Stimulated activated effector memory CD8-positive, alpha-beta T cell treated with anti-CD3 and anti-CD28 coated beads, Interleukin-12 subunit alpha, Interleukin-12 subunit beta, amount 100 ng/mL, for 72 hours (primary cell): ENCODE data around the gene ADAMTS4.
A peak's percentile ranks its signal among the peaks of the same experiment; 100 is the strongest.

Experiments
- ATAC-seq: fragments of 150-1000 bp; cut with Tn5 transposase; 2 replicates; pipeline ENCODE4 v1.10.0; 2021
- DNase-seq, 2 donors: peaks; one replicate each; pipeline ENCODE4 v3.0.0; 2021 to 2022; ENCODE audit warnings: low spot score in 2 of 2
- H3K27ac Mint-ChIP-seq: one replicate; pipeline ENCODE4 v1.8.0; 2022; ENCODE audit warnings: mild to moderate bottlenecking, mixed read lengths
- H3K36me3 Mint-ChIP-seq: one replicate; pipeline ENCODE4 v1.8.0; 2022; ENCODE audit warnings: mild to moderate bottlenecking, mixed read lengths
- H3K4me1 Mint-ChIP-seq: one replicate; pipeline ENCODE4 v1.8.0; 2022; ENCODE audit warnings: mixed read lengths
- H3K4me3 Mint-ChIP-seq: one replicate; pipeline ENCODE4 v1.8.0; 2022; ENCODE audit warnings: mild to moderate bottlenecking, mixed read lengths
- H3K9me3 Mint-ChIP-seq: one replicate; pipeline ENCODE4 v1.8.0; 2022; ENCODE audit warnings: mixed read lengths

The ADAMTS4 gene

GRCh38 chr1:161172776-161173376, 26.0 kb downstream of the ADAMTS4 start:
- H3K36me3 Mint-ChIP-seq = peaks cover 88% of the 10 kb centered on the region
- H3K4me3 Mint-ChIP-seq = no peak overlapping the region
- DNase-seq = no peak
- H3K27ac Mint-ChIP-seq = peak overlapping the region; percentile 99
- H3K9me3 Mint-ChIP-seq = no peaks in the 10 kb centered on the region
- ATAC-seq = no peak
- H3K4me1 Mint-ChIP-seq = peaks cover 80% of the 10 kb centered on the region

- peaks cover 89% of the 10 kb centered on the region for H3K36me3 Mint-ChIP-seq
- DNase-seq = no peak
- ATAC-seq = no peak
- peak overlapping the region; percentile 99 for H3K27ac Mint-ChIP-seq
- H3K4me3 Mint-ChIP-seq = no peak overlapping the region
- H3K9me3 Mint-ChIP-seq = no peaks in the 10 kb centered on the region
- peaks cover 78% of the 10 kb centered on the region for H3K4me1 Mint-ChIP-seq
These were observed 26.5 kb downstream of the ADAMTS4 start for GRCh38 chr1:161172349-161172748.

GRCh38 chr1:161171696-161172095, 27.2 kb downstream of the ADAMTS4 start:
- no peak for ATAC-seq
- peak overlapping the region; percentile 99 for H3K27ac Mint-ChIP-seq
- peaks cover 88% of the 10 kb centered on the region for H3K36me3 Mint-ChIP-seq
- no peak for DNase-seq
- no peak overlapping the region for H3K4me3 Mint-ChIP-seq
- H3K4me1 Mint-ChIP-seq = peaks cover 80% of the 10 kb centered on the region
- H3K9me3 Mint-ChIP-seq = no peaks in the 10 kb centered on the region

- Mint-ChIP-seq H3K27ac (peak overlapping the region; percentile 99), H3K4me3 (no peak overlapping the region), H3K9me3 (no peaks in the 10 kb centered on the region), H3K36me3 (peaks cover 87% of the 10 kb centered on the region), H3K4me1 (peaks cover 75% of the 10 kb centered on the region)
- no peak for ATAC-seq
- no peak for DNase-seq
These were observed 27.7 kb downstream of the ADAMTS4 start for GRCh38 chr1:161171191-161171590.

- Mint-ChIP-seq H3K4me1 (peaks cover 65% of the 10 kb centered on the region), H3K4me3 (no peak overlapping the region), H3K27ac (peak overlapping the region; percentile 97), H3K9me3 (no peaks in the 10 kb centered on the region), H3K36me3 (peaks cover 89% of the 10 kb centered on the region)
- DNase-seq (no peak), ATAC-seq (no peak)
These were observed 29.9 kb downstream of the ADAMTS4 start for GRCh38 chr1:161168906-161169305.

GRCh38 chr1:161166669-161167548, 31.9 kb downstream of the ADAMTS4 start:
- DNase-seq = no peak
- Mint-ChIP-seq H3K27ac (peak overlapping the region; percentile 97), H3K36me3 (peaks cover 86% of the 10 kb centered on the region), H3K4me3 (peak overlapping the region; percentile 95), H3K4me1 (peaks cover 65% of the 10 kb centered on the region), H3K9me3 (no peaks in the 10 kb centered on the region)
- ATAC-seq = no peak

GRCh38 chr1:161165742-161166668, 32.8 kb downstream of the ADAMTS4 start, which contains the start of gene PPOX:
PPOX (plus strand) TSS chr1:161166426; CDS start chr1:161166848, 422 bp downstream.
- Mint-ChIP-seq H3K4me3 (peak within 1 kb of the TSS; percentile 95), H3K4me1 (peaks cover 65% of the 10 kb centered on the region), H3K9me3 (no peaks in the 10 kb centered on the region), H3K27ac (peak within 1 kb of the TSS; percentile 97), H3K36me3 (peaks cover 77% of the 10 kb centered on the region)
- ATAC-seq (peak; percentile 96), DNase-seq (peak; percentile 75 to 96)

GRCh38 chr1:161164901-161165610, 33.8 kb downstream of the ADAMTS4 start:
- no peak for DNase-seq
- Mint-ChIP-seq H3K4me1 (peaks cover 71% of the 10 kb centered on the region), H3K4me3 (peak overlapping the region; percentile 95), H3K9me3 (no peaks in the 10 kb centered on the region), H3K36me3 (peaks cover 68% of the 10 kb centered on the region), H3K27ac (peak overlapping the region; percentile 97)
- no peak for ATAC-seq

- DNase-seq (no peak), ATAC-seq (no peak)
- no peak overlapping the region for H3K4me3 Mint-ChIP-seq
- peaks cover 72% of the 10 kb centered on the region for H3K36me3 Mint-ChIP-seq
- no peaks in the 10 kb centered on the region for H3K9me3 Mint-ChIP-seq
- H3K27ac Mint-ChIP-seq = peak overlapping the region; percentile 97
- peaks cover 77% of the 10 kb centered on the region for H3K4me1 Mint-ChIP-seq
These were observed 35.1 kb downstream of the ADAMTS4 start for GRCh38 chr1:161163793-161164192.

- Mint-ChIP-seq H3K27ac (peak overlapping the region; percentile 97), H3K4me3 (no peak overlapping the region), H3K36me3 (peaks cover 74% of the 10 kb centered on the region), H3K4me1 (peaks cover 74% of the 10 kb centered on the region), H3K9me3 (no peaks in the 10 kb centered on the region)
- DNase-seq (no peak), ATAC-seq (no peak)
These were observed 36.0 kb downstream of the ADAMTS4 start for GRCh38 chr1:161162806-161163205.

GRCh38 chr1:161162052-161162451, 36.8 kb downstream of the ADAMTS4 start:
- no peak overlapping the region for H3K4me3 Mint-ChIP-seq
- peaks cover 72% of the 10 kb centered on the region for H3K4me1 Mint-ChIP-seq
- DNase-seq (no peak), ATAC-seq (no peak)
- no peaks in the 10 kb centered on the region for H3K9me3 Mint-ChIP-seq
- peaks cover 77% of the 10 kb centered on the region for H3K36me3 Mint-ChIP-seq
- peak overlapping the region; percentile 97 for H3K27ac Mint-ChIP-seq

GRCh38 chr1:161161652-161162051, 37.2 kb downstream of the ADAMTS4 start:
- peak overlapping the region; percentile 83 for H3K4me3 Mint-ChIP-seq
- peak overlapping the region; percentile 97 for H3K27ac Mint-ChIP-seq
- no peaks in the 10 kb centered on the region for H3K9me3 Mint-ChIP-seq
- peaks cover 72% of the 10 kb centered on the region for H3K4me1 Mint-ChIP-seq
- peaks cover 77% of the 10 kb centered on the region for H3K36me3 Mint-ChIP-seq
- DNase-seq = no peak
- ATAC-seq = no peak

- no peak for DNase-seq
- no peak for ATAC-seq
- peaks cover 75% of the 10 kb centered on the region for H3K4me1 Mint-ChIP-seq
- H3K9me3 Mint-ChIP-seq = no peaks in the 10 kb centered on the region
- H3K4me3 Mint-ChIP-seq = peak overlapping the region; percentile 83
- H3K36me3 Mint-ChIP-seq = peaks cover 79% of the 10 kb centered on the region
- H3K27ac Mint-ChIP-seq = peak overlapping the region; percentile 97
These were observed 38.1 kb downstream of the ADAMTS4 start for GRCh38 chr1:161160671-161161145.

GRCh38 chr1:161159913-161160243, 39.0 kb downstream of the ADAMTS4 start:
- H3K36me3 Mint-ChIP-seq = peaks cover 77% of the 10 kb centered on the region
- no peak for ATAC-seq

More at GRCh38 chr1:161159913-161160243, 39.0 kb downstream of the ADAMTS4 start:
- Mint-ChIP-seq H3K4me3 (peak overlapping the region; percentile 83), H3K9me3 (no peaks in the 10 kb centered on the region), H3K27ac (peak overlapping the region; percentile 97), H3K4me1 (peaks cover 75% of the 10 kb centered on the region)
- DNase-seq = no peak
